Gastrocnemius medialis (tissue), 4 donors: Measurements from ENCODE around the gene SREBF2. TPM values are rescaled to one million over a fixed set of nuclear protein-coding genes. Genes with fewer than 3 reads are reported as not detected.

ENCODE experiments used
- ATAC-seq, 2 donors: fragments of 150-250 bp; one replicate each; pipeline ENCODE4 v1.9.1; 2016
- DNase-seq, 2 donors: peaks; one replicate each; pipeline ENCODE4 v3.0.0-alpha.2; 2019
- H3K27ac ChIP-seq, 4 donors: fragments of 200-600 bp; sonication (generic); 1 replicate in 1 of 4; 2 replicates in 3 of 4; pipeline ENCODE4 v1.5.1; 2016 to 2018; ENCODE audit warnings: mild to moderate bottlenecking in 2 of 4, moderate library complexity in 1 of 4
- H3K27me3 ChIP-seq, 3 donors: fragments of 200-600 bp; sonication (generic) in 2 of 3; 1 replicate in 1 of 3; 2 replicates in 2 of 3; pipeline versions ENCODE4 v1.5.1 to v1.6.0; 2016 to 2019; ENCODE audit warnings: mild to moderate bottlenecking in 1 of 3, moderate library complexity in 1 of 3
- H3K36me3 ChIP-seq, 2 donors: fragments of 200-600 bp; sonication (generic) in 1 of 2; one replicate each; pipeline ENCODE4 v1.5.1; 2017 to 2018
- H3K4me1 ChIP-seq, 2 donors: fragments of 200-600 bp; sonication (generic) in 1 of 2; one replicate each; pipeline ENCODE4 v1.5.1; 2016 to 2017; ENCODE audit warnings: mild to moderate bottlenecking in 2 of 2
- H3K4me3 ChIP-seq, 4 donors: fragments of 200-600 bp; sonication (generic) in 3 of 4; 1 replicate in 1 of 4; 2 replicates in 3 of 4; pipeline ENCODE4 v1.5.1; 2016 to 2019; ENCODE audit warnings: mild to moderate bottlenecking in 2 of 4
- H3K9me3 ChIP-seq, 3 donors: fragments of 200-600 bp; sonication (generic) in 2 of 3; 1 replicate in 1 of 3; 2 replicates in 2 of 3; pipeline ENCODE4 v1.5.1; 2016 to 2019
- POLR2A ChIP-seq, 2 donors: fragments of 450-650 bp; IDR thresholded peaks; one replicate each; pipeline ENCODE4 v1.6.1; 2017; ENCODE audit warnings: antibody characterized with exemption in 2 of 2, mild to moderate bottlenecking in 2 of 2, moderate library complexity in 2 of 2
- in situ Hi-C, 4 donors: fragments of 200-750 bp; cut with MboI; loops; one replicate each; pipeline versions ENCODE4 v1.15.0 to v1.8.0; 2017; ENCODE audit warnings: low sequenced_read_pairs in 4 of 4
- intact Hi-C: fragments of 100-400 bp; cut with DNase I; formaldehyde crosslinking; loops from one replicate; pipeline ENCODE4 v1.15.1; 2023; ENCODE audit warnings: low total_unique reads
- total RNA-seq, 4 donors: library from RNA; depleted of rRNA; stranded (reverse); fragments of >200 nt; gene quantifications; one replicate each; pipeline versions ENCODE4 v1.1.0 to v1.2.3, GENCODE V29; 2016
- TF ChIP-seq, protein P1 (sequence below), 5 experiments: fragments of 450-650 bp in 3 of 5; fragments of 200-600 bp in 2 of 5; sonication (generic) in 2 of 5; IDR thresholded peaks in 4 of 5; conservative IDR thresholded peaks in 1 of 5; 1 replicate in 4 of 5; 2 replicates in 1 of 5; pipeline ENCODE4 v1.5.1; 2016 to 2019; ENCODE audit warnings: antibody characterized with exemption in 5 of 5, mild to moderate bottlenecking in 3 of 5, moderate library complexity in 3 of 5

The SREBF2 gene
- total RNA-seq, 4 donors from 2014 or later: 25.1 to 40.9 (median 36.1) TPM

DNA sequence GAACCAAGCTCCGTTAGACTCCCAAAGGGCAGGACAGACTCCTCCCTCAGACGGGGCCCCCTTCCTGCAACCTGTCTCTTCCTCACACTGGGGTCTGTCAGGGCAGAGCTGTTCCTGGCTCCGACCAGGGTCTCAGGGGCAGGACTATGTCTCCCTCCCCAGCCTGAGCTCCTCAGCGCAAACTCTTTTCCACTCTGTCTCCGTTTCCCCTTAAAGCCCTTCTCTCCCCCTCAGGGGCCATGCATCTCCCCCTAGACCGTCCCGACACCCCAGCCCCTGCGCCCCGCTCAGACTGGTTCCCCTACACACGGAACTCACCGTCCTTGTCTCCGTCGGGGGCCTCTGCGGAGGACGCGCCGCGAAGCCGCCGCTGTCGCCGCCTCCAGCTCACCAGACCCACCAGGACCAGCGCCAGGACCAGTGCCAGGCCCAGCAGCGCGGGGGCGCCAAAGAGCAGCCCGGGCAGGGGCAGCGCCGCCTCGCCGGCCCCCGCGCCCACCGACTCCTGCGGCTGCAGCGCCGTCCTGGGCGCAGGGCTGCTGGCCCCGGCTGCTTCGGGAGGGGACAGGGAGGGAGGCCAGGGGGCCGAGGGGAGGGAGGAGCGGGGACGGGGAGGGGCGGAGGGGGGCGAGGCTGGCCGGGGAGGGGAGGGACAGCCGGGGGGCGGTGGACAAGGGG lies 93.0 kb downstream of the SREBF2 start:
- in situ Hi-C loops: no loop called here
- no peak overlapping the region for H3K27ac ChIP-seq

DNA sequence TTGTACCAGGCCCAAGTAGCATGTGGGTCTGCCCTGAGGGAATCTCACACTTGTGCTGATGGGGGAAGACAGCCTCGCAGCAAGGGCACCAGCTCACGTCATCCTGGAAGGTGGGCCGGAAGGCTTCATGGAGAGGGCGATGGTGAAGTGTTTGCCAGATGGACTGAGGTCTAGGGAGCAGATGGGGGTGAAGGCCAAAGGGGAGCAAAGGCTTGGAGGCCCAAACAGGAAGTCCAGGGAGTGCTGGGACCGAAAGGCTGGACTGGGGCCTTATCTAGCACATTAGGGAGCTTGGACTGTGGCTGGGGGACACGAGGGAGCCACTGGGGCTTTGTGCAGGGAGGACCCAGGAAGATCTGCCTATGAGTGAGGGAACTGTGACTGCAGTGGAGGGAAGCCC lies 94.9 kb downstream of the SREBF2 start:
- in situ Hi-C loops: no loop called here
- intact Hi-C loops: no loop called here
- no peak for TF ChIP-seq POLR2A (IDR thresholded peaks at IDR 0.05)
- TF ChIP-seq, protein P1, sequence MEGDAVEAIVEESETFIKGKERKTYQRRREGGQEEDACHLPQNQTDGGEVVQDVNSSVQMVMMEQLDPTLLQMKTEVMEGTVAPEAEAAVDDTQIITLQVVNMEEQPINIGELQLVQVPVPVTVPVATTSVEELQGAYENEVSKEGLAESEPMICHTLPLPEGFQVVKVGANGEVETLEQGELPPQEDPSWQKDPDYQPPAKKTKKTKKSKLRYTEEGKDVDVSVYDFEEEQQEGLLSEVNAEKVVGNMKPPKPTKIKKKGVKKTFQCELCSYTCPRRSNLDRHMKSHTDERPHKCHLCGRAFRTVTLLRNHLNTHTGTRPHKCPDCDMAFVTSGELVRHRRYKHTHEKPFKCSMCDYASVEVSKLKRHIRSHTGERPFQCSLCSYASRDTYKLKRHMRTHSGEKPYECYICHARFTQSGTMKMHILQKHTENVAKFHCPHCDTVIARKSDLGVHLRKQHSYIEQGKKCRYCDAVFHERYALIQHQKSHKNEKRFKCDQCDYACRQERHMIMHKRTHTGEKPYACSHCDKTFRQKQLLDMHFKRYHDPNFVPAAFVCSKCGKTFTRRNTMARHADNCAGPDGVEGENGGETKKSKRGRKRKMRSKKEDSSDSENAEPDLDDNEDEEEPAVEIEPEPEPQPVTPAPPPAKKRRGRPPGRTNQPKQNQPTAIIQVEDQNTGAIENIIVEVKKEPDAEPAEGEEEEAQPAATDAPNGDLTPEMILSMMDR (IDR thresholded peaks at IDR 0.05 in 4 of 5, conservative IDR thresholded peaks at IDR 0.05 in 1 of 5): no peak
- H3K27ac ChIP-seq: no peak overlapping the region
- no peaks in the 10 kb centered on the region for H3K9me3 ChIP-seq
- DNase-seq (no peak), ATAC-seq (no peak)
- H3K4me1 ChIP-seq: no peaks in the 10 kb centered on the region
- no peak overlapping the region for H3K4me3 ChIP-seq
- no peaks in the 10 kb centered on the region for H3K36me3 ChIP-seq
- H3K27me3 ChIP-seq: peaks cover 0 to 7% (median 0%) of the 10 kb centered on the region in 3 donors

More for the DNA sequence above, 93.0 kb downstream of the SREBF2 start:
- DNase-seq (peak; percentile 52 to 70), ATAC-seq (peak; percentile 78 to 84)
- Histone ChIP-seq H3K9me3 (no peaks in the 10 kb centered on the region), H3K27me3 (peaks cover 0 to 7% (median 0%) of the 10 kb centered on the region in 3 donors), H3K36me3 (no peaks in the 10 kb centered on the region), H3K4me1 (no peaks in the 10 kb centered on the region), H3K4me3 (peak overlapping the region; percentile 46 to 62 (median 54))
- no peak for TF ChIP-seq POLR2A (IDR thresholded peaks at IDR 0.05)
- TF ChIP-seq, protein P1 (IDR thresholded peaks at IDR 0.05 in 4 of 5, conservative IDR thresholded peaks at IDR 0.05 in 1 of 5): peak; percentile 63 to 92 (median 78)
- intact Hi-C loops: no loop called here

DNA sequence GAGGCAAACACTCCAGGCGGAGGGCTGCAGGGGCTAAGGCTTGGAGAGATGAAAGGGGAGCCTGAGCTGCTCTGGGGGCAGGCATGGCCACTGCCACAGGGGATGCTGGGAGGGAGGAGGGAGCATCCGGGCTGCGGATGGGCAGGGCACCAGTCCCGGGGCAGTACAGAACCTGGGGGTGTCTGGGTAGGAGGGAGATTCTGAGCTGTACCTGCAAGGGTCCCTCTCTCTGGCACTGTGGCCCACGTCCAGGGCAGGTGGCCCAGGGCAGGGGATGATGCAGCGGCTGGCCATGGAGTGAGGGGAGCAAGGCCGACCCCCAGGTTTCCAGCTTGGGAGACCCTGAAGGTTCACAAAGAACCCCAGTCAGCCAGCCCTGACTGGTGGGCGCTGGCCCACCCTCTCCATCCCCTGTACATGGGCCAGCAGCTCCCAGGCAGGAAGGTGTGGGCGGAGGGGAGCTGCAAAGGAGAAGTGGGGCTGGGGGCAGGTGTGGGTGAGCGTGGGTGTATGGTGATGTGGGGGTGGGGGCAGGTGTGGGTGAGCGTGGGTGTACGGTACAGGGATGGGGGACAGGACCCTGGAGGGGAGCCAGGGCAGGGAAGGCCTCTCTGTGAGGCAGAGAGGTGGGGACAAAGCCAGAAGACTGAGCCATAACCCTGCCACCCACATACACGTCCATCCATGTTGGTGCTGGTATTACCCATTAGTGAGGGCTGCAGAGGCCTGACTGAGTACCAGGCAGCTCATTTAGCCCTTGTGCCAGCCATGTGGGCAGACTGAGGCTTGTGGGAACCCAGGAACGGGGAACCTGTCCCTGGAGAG lies 95.9 kb downstream of the SREBF2 start:
- intact Hi-C loops (no loop called here), in situ Hi-C loops (no loop called here)
- Histone ChIP-seq H3K4me3 (no peak overlapping the region), H3K9me3 (no peaks in the 10 kb centered on the region), H3K4me1 (no peaks in the 10 kb centered on the region), H3K27ac (peak overlapping the region in 1 of 4 donors; percentile 47), H3K36me3 (no peaks in the 10 kb centered on the region), H3K27me3 (peaks cover 0 to 7% (median 0%) of the 10 kb centered on the region in 3 donors)
- ATAC-seq: no peak
- DNase-seq: no peak
- no peak for TF ChIP-seq POLR2A (IDR thresholded peaks at IDR 0.05)
- TF ChIP-seq, protein P1 (IDR thresholded peaks at IDR 0.05 in 4 of 5, conservative IDR thresholded peaks at IDR 0.05 in 1 of 5): no peak

DNA sequence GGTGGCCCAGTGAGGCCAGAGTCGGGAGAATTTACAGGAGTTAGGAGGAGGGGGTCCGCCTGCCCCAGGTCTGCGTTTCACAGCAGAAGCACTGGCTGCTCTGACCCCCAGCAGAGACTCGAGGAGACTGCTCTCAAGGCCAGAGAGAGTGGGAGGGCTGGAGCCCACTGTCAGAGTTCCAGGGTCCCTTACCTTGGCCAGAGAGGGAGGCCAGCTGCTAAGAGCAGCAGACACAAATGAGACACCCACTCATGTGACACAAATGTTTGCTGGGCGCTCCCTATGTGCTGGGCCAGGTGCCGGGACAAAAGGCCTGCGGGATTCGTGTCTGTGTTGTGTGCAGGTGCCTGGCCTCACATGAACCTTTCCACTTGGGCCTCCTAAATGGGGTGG lies 96.5 kb downstream of the SREBF2 start:
- in situ Hi-C loops: no loop called here

More for the DNA sequence above, 96.5 kb downstream of the SREBF2 start:
- H3K9me3 ChIP-seq: no peaks in the 10 kb centered on the region
- intact Hi-C loops: no loop called here
- H3K4me1 ChIP-seq: peaks cover 0 to 2% of the 10 kb centered on the region in 2 donors
- no peak overlapping the region for H3K4me3 ChIP-seq
- H3K36me3 ChIP-seq: no peaks in the 10 kb centered on the region
- DNase-seq: peak in 1 of 2 donors; percentile 20
- peak overlapping the region in 1 of 4 donors; percentile 47 for H3K27ac ChIP-seq
- TF ChIP-seq, protein P1 (IDR thresholded peaks at IDR 0.05 in 4 of 5, conservative IDR thresholded peaks at IDR 0.05 in 1 of 5): no peak
- peaks cover 0 to 7% (median 0%) of the 10 kb centered on the region in 3 donors for H3K27me3 ChIP-seq
- peak in 1 of 2 donors; percentile 43 for ATAC-seq
